ENCODE results near the gene TRMO. TPM values are rescaled to one million over a fixed set of nuclear protein-coding genes. Genes with fewer than 3 reads are reported as not detected.

TRMO gene
- total and polyA plus RNA-seq, 9 of the 15 experiments (the other 6 are each of a cell fraction or from before 2014, with no cell fraction given): 5.6 to 22.4 (median 16.2) TPM

DNA sequence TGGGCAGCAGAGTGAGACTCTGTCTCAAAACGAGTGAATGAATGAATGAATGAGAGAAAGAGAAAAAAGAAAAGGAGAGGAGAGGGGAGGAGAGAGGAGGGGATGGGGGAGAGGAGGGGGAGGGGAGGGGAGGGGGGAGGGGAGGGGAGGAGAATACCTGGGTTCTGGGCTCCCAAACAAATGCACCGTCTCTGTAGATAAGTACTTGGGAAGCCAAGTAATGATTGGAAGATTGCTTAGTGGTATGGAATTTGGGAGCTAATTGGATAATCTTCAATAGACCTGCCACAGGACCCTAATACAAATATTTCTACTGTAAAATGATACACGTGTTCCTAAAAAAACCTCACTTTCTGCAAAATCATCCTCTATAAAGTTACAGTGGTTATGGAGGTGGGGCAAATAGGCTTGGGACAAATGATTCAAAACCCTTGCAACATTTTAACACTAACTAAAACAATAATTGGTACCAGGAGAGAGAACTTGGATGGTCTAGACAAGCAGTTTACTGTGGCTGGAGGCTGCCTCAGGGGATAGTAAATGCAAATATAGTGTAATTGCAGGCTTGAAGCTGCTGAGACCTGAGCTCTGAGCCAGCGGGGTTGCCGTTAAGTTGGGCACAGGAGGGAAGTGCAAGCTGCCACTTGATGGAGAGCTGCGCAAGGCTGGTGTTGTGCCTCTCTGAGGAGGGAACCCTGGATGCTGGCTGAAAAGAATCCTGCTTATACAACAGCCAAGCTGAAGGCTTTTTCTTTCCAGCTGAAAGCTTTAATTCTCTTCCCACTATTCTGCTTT, 12.2 kb upstream of the TRMO start:
- H3K9me1 ChIP-seq (ENCODE audit: control insufficient read depth, insufficient read depth, low read length): no peaks in the 10 kb centered on the region
- peak; percentile 8 for ATAC-seq
- H3K79me2 ChIP-seq (ENCODE audit: control insufficient read depth, insufficient read depth, low read length): peaks cover 99% of the 10 kb centered on the region
- no peaks in the 10 kb centered on the region for H4K20me1 ChIP-seq (replicated peaks; ENCODE audit: control insufficient read depth, insufficient read depth, low read length)
- H3K4me1 ChIP-seq (replicated peaks in 1 of 2; ENCODE audit: control insufficient read depth in 2 of 2, insufficient read depth in 2 of 2, low read length in 2 of 2): peaks cover 6 to 38% of the 10 kb centered on the region in 2 experiments; a peak in 4 of 5 replicates
- peak overlapping the region; percentile 79 for H3K27ac ChIP-seq (ENCODE audit: extremely low read depth, low read depth, low read length)
- H2AFZ ChIP-seq (ENCODE audit: low read depth, low read length): no peak overlapping the region; the same call in 1 of the 2 replicates
- peak overlapping the region; percentile 95 for H3K4me2 ChIP-seq (ENCODE audit: insufficient read depth, low read length)
- H3K4me3 ChIP-seq: peak overlapping the region; percentile 43
- POLR2A ChIA-PET: interaction anchor here (0.7 to 1.9 kb wide), 8 partner anchors 10 to 70 kb away, joined by 3 to 10 read pairs (median 4); partner anchors contain the start of genes ANP32B and TRMO
- 26% methylated on average over 5 of the region's 6 CpGs for WGBS (ENCODE audit: insufficient coverage, low coverage, missing lambda C conversion rate)
- H3K9ac ChIP-seq (ENCODE audit: insufficient read depth in 1 of 2, low read depth in 2 of 2, low read length in 2 of 2): peak overlapping the region; percentile 84 to 86
- CTCF ChIA-PET (ENCODE audit: low intra/inter-chr PET ratio): no interaction called here
- FAIRE-seq: no peak
- peaks cover 67% of the 10 kb centered on the region for H3K36me3 ChIP-seq (ENCODE audit: control insufficient read depth, insufficient read depth, low read length)
- intact Hi-C loops (cut with micrococcal nuclease) (no loop called here), in situ Hi-C loops (cut with MboI) (no loop called here)
- no TSS peak for BruUV-seq (replicated peaks)
- no peaks in the 10 kb centered on the region for H3K27me3 ChIP-seq (ENCODE audit: control insufficient read depth in 2 of 2, insufficient read depth in 2 of 2, low read length in 2 of 2)
- H3K9me3 ChIP-seq (replicated peaks; ENCODE audit: control insufficient read depth, insufficient read depth, low read depth, low read length): no peaks in the 10 kb centered on the region
- DNase-seq (ENCODE audit: extremely low read depth in 1 of 4, low spot score in 3 of 4): no peak
- TF ChIP-seq POLR2B (IDR thresholded peaks at IDR 0.05; ENCODE audit: low read depth, partially characterized antibody) (no peak), SIN3B (IDR thresholded peaks at IDR 0.05; ENCODE audit: low read depth) (no peak), NFE2 (IDR thresholded peaks at IDR 0.05; ENCODE audit: low read depth) (peak; percentile 34), ZNF197 (CRISPR knock-in tag; IDR thresholded peaks at IDR 0.05; ENCODE audit: low read depth) (no peak), TCF7L2 (IDR thresholded peaks at IDR 0.05; ENCODE audit: low read depth, low read length) (no peak), HNRNPK (IDR thresholded peaks at IDR 0.05; ENCODE audit: low read depth, low read length, poor library complexity, severe bottlenecking) (peak; percentile 83), NFIC (IDR thresholded peaks at IDR 0.05) (no peak), PTRF (tag; IDR thresholded peaks at IDR 0.05) (no peak), MAFG (tag; conservative IDR thresholded peaks at IDR 0.05) (0 out of 2 replicates have a peak, but pooled peaks have one; percentile 21), ZSCAN32 (CRISPR knock-in tag; IDR thresholded peaks at IDR 0.05) (no peak), DMBX1 (CRISPR knock-in tag; IDR thresholded peaks at IDR 0.05; ENCODE audit: borderline replicate concordance) (0 out of 2 replicates have a peak, but pooled peaks have one; percentile 34), OTX1 (CRISPR knock-in tag; IDR thresholded peaks at IDR 0.05) (no peak)
- TF ChIP-seq, protein P1, sequence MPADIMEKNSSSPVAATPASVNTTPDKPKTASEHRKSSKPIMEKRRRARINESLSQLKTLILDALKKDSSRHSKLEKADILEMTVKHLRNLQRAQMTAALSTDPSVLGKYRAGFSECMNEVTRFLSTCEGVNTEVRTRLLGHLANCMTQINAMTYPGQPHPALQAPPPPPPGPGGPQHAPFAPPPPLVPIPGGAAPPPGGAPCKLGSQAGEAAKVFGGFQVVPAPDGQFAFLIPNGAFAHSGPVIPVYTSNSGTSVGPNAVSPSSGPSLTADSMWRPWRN (IDR thresholded peaks at IDR 0.05; ENCODE audit: low read depth): no peak
